Liver (tissue), 3 donors: ENCODE data around the gene PCDHGA5.

ENCODE experiments used
- EGR1 ChIP-seq, 2 donors: IDR thresholded peaks; 2 replicates each; pipeline ENCODE4 v1.6.1; 2016 to 2018; ENCODE audit warnings: antibody characterized with exemption in 2 of 2, low read depth in 2 of 2
- GABPA ChIP-seq, 2 donors: IDR thresholded peaks in 1 of 2; conservative IDR thresholded peaks in 1 of 2; 2 replicates each; pipeline ENCODE4 v1.6.1; 2016; ENCODE audit warnings: antibody characterized with exemption in 2 of 2, mild to moderate bottlenecking in 1 of 2, moderate library complexity in 1 of 2
- HNF4G ChIP-seq: IDR thresholded peaks from 2 replicates; pipeline ENCODE4 v1.6.1; 2016; ENCODE audit warnings: antibody characterized with exemption
- NR2F2 ChIP-seq: IDR thresholded peaks from 2 replicates; pipeline ENCODE4 v1.6.1; 2016; ENCODE audit warnings: antibody characterized with exemption
- RXRA ChIP-seq, 2 donors: IDR thresholded peaks; 2 replicates each; pipeline ENCODE4 v1.6.1; 2017 to 2018; ENCODE audit warnings: antibody characterized with exemption in 2 of 2, mild to moderate bottlenecking in 1 of 2
- YY1 ChIP-seq: IDR thresholded peaks from 2 replicates; pipeline ENCODE4 v1.6.1; 2016; ENCODE audit warnings: antibody characterized with exemption, mild to moderate bottlenecking
- TF ChIP-seq, protein P1 (sequence below): fragments of 150-350 bp; IDR thresholded peaks from 2 replicates; pipeline ENCODE4 v1.5.1; 2017; ENCODE audit warnings: improper control_type of control experiment, low read depth, low read length; ENCODE audit not compliant: missing input control
- TF ChIP-seq, protein P2 (sequence below): IDR thresholded peaks from 2 replicates; pipeline ENCODE4 v1.6.1; 2016; ENCODE audit warnings: antibody characterized with exemption
- TF ChIP-seq, protein P3 (sequence below): IDR thresholded peaks from 2 replicates; pipeline ENCODE4 v1.6.1; 2016; ENCODE audit warnings: antibody characterized with exemption, mild to moderate bottlenecking
- donor health status: healthy.
- donor health status: healthy.

DNA sequence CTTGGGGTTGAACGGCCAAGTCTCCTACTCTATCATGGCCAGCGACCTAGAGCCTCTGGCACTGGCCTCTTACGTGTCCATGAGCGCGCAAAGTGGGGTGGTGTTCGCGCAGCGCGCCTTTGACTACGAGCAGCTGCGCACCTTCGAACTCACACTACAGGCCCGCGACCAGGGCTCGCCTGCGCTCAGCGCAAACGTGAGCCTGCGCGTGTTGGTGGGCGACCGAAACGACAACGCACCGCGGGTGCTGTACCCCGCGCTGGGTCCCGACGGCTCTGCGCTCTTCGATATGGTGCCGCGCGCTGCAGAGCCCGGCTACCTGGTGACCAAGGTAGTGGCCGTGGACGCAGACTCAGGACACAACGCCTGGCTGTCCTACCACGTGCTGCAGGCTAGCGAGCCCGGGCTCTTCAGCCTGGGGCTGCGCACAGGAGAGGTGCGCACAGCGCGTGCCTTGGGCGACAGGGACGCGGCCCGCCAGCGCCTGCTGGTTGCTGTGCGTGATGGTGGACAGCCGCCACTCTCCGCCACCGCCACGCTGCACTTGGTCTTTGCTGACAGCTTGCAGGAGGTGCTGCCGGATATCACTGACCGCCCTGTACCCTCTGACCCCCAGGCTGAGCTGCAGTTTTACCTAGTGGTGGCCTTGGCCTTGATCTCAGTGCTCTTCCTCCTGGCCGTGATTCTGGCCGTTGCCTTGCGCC is 35.7 kb downstream of the PCDHGA5 start:
- TF ChIP-seq, protein P1, sequence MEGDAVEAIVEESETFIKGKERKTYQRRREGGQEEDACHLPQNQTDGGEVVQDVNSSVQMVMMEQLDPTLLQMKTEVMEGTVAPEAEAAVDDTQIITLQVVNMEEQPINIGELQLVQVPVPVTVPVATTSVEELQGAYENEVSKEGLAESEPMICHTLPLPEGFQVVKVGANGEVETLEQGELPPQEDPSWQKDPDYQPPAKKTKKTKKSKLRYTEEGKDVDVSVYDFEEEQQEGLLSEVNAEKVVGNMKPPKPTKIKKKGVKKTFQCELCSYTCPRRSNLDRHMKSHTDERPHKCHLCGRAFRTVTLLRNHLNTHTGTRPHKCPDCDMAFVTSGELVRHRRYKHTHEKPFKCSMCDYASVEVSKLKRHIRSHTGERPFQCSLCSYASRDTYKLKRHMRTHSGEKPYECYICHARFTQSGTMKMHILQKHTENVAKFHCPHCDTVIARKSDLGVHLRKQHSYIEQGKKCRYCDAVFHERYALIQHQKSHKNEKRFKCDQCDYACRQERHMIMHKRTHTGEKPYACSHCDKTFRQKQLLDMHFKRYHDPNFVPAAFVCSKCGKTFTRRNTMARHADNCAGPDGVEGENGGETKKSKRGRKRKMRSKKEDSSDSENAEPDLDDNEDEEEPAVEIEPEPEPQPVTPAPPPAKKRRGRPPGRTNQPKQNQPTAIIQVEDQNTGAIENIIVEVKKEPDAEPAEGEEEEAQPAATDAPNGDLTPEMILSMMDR = no peak
- TF ChIP-seq RXRA (IDR thresholded peaks at IDR 0.05) (no peak), NR2F2 (no peak), EGR1 (IDR thresholded peaks at IDR 0.05; ENCODE audit: low read depth in 2 of 2) (no peak), HNF4G (no peak), GABPA (IDR thresholded peaks at IDR 0.05 in 1 of 2, conservative IDR thresholded peaks at IDR 0.05 in 1 of 2) (no peak), YY1 (no peak)
- TF ChIP-seq, protein P2, sequence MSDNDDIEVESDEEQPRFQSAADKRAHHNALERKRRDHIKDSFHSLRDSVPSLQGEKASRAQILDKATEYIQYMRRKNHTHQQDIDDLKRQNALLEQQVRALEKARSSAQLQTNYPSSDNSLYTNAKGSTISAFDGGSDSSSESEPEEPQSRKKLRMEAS = no peak
- TF ChIP-seq, protein P3, sequence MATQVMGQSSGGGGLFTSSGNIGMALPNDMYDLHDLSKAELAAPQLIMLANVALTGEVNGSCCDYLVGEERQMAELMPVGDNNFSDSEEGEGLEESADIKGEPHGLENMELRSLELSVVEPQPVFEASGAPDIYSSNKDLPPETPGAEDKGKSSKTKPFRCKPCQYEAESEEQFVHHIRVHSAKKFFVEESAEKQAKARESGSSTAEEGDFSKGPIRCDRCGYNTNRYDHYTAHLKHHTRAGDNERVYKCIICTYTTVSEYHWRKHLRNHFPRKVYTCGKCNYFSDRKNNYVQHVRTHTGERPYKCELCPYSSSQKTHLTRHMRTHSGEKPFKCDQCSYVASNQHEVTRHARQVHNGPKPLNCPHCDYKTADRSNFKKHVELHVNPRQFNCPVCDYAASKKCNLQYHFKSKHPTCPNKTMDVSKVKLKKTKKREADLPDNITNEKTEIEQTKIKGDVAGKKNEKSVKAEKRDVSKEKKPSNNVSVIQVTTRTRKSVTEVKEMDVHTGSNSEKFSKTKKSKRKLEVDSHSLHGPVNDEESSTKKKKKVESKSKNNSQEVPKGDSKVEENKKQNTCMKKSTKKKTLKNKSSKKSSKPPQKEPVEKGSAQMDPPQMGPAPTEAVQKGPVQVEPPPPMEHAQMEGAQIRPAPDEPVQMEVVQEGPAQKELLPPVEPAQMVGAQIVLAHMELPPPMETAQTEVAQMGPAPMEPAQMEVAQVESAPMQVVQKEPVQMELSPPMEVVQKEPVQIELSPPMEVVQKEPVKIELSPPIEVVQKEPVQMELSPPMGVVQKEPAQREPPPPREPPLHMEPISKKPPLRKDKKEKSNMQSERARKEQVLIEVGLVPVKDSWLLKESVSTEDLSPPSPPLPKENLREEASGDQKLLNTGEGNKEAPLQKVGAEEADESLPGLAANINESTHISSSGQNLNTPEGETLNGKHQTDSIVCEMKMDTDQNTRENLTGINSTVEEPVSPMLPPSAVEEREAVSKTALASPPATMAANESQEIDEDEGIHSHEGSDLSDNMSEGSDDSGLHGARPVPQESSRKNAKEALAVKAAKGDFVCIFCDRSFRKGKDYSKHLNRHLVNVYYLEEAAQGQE = no peak
